ENCODE results near the gene DNAH9. TPM values are rescaled to one million over a fixed set of nuclear protein-coding genes. Genes with fewer than 3 reads are reported as not detected.

The DNAH9 gene
- total RNA-seq, 1 experiment from 2014 or later, result 0.22 TPM

DNA sequence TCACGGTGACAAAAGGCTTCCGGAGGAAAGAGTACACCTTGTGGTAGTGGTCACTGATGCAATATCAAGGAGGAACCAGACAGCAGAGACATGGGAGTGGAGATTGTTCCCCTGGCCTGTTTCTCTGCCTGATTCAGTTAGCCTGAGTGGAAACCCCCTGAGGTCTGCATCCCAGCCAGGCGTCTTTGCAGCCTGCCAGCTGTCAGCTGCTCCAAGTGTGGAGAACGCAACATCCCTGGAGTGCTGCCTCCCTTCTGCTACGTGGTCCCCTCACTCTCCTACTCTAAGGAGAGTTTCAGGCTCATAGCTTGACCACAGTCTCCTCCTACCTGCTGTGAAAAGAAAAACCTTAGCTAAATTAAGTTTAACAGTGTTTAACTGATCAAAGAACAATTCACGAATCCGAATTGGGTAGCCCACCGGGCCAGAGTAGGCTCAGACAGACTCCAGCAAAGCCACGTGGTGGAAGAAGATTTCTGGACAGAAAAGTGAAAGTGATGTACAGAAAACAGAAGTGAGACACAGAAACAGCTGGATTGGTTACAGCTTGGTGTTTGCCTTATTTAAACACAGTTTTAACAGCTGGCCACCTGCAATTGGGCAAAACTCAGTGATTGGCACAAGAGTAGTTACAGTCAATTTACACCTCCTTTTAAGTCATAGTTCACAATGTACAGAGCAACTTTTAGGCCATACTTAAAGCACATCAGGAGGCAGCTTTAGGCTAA, 188.6 kb downstream of the DNAH9 start:
- Histone ChIP-seq H4K8ac (replicated peaks; ENCODE audit: insufficient read length, low read depth, low read length) (no peak overlapping the region), H3K23ac (ENCODE audit: insufficient read length, low read depth, low read length) (no peak overlapping the region), H2BK5ac (ENCODE audit: insufficient read length, low read length) (no peak overlapping the region), H2BK12ac (ENCODE audit: insufficient read length, low read depth, low read length) (no peak overlapping the region), H3K4me2 (ENCODE audit: insufficient read depth, insufficient read length, low read length) (no peak overlapping the region), H3K23me2 (ENCODE audit: insufficient read length, low read depth, low read length, poor library complexity, severe bottlenecking) (no peaks in the 10 kb centered on the region), H3K79me2 (ENCODE audit: insufficient read depth, low read length) (no peaks in the 10 kb centered on the region), H4K5ac (ENCODE audit: insufficient read length, low read depth, low read length) (no peak overlapping the region), H3K56ac (ENCODE audit: insufficient read length, low read depth, low read length) (no peak overlapping the region), H3K9me3 (ENCODE audit: control insufficient read depth, low read depth, low read length) (no peaks in the 10 kb centered on the region), H2BK15ac (ENCODE audit: low read depth, low read length) (no peak overlapping the region), H3T11ph (ENCODE audit: low read length) (no peak overlapping the region), H3K9ac (ENCODE audit: extremely low read depth, insufficient read length, low read length) (no peak overlapping the region), H3K4me1 (ENCODE audit: insufficient read depth, low read length) (no peaks in the 10 kb centered on the region), H4K91ac (ENCODE audit: insufficient read length, low read depth, low read length) (no peak overlapping the region), H3K27ac (ENCODE audit: insufficient read length, low read depth, low read length) (no peak overlapping the region), H3K79me1 (ENCODE audit: insufficient read depth, low read depth, low read length, poor library complexity, severe bottlenecking) (no peaks in the 10 kb centered on the region), H3K27me3 (ENCODE audit: insufficient read depth, low read length) (no peaks in the 10 kb centered on the region), H4K20me1 (ENCODE audit: control insufficient read depth, insufficient read depth, insufficient read length) (no peaks in the 10 kb centered on the region), H2BK20ac (ENCODE audit: low read depth, low read length, poor library complexity, severe bottlenecking) (no peak overlapping the region), H2AK5ac (ENCODE audit: insufficient read length, low read length) (no peak overlapping the region), H3K14ac (ENCODE audit: insufficient read depth, low read length) (no peak overlapping the region), H3K4ac (ENCODE audit: low read depth, low read length) (no peak overlapping the region), H2BK120ac (ENCODE audit: low read depth, low read length, poor library complexity, severe bottlenecking) (no peak overlapping the region), H2AFZ (ENCODE audit: low read length) (no peak overlapping the region), H3K18ac (ENCODE audit: insufficient read length, low read depth, low read length) (no peak overlapping the region)
- no peak for DNase-seq
- TF ChIP-seq, protein P1, sequence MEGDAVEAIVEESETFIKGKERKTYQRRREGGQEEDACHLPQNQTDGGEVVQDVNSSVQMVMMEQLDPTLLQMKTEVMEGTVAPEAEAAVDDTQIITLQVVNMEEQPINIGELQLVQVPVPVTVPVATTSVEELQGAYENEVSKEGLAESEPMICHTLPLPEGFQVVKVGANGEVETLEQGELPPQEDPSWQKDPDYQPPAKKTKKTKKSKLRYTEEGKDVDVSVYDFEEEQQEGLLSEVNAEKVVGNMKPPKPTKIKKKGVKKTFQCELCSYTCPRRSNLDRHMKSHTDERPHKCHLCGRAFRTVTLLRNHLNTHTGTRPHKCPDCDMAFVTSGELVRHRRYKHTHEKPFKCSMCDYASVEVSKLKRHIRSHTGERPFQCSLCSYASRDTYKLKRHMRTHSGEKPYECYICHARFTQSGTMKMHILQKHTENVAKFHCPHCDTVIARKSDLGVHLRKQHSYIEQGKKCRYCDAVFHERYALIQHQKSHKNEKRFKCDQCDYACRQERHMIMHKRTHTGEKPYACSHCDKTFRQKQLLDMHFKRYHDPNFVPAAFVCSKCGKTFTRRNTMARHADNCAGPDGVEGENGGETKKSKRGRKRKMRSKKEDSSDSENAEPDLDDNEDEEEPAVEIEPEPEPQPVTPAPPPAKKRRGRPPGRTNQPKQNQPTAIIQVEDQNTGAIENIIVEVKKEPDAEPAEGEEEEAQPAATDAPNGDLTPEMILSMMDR (conservative IDR thresholded peaks at IDR 0.05), result no peak
- Mint-ChIP-seq H3K36me3 (ENCODE audit: insufficient read depth in 1 of 3, low read depth in 3 of 3) (peaks cover 0 to 12% (median 0%) of the 10 kb centered on the region in 3 experiments; a peak in 2 of 7 replicates), H3K27me3 (ENCODE audit: low read depth) (no peaks in the 10 kb centered on the region; the same call in 1 of the 2 replicates), H3K4me1 (no peaks in the 10 kb centered on the region), H3K27ac (no peak overlapping the region), H3K9me3 (peaks cover 10% of the 10 kb centered on the region in 2 experiments), H3K4me3 (no peak overlapping the region)
- WGBS (ENCODE audit: extremely low coverage, insufficient read length, low lambda C conversion rate), result no CpG with 5 or more reads among the region's 9 CpGs
